B cell (primary cell): ENCODE results near the gene BIRC2. TPM values are rescaled to one million over a fixed set of nuclear protein-coding genes. Genes with fewer than 3 reads are reported as not detected.

Experiments
- ATAC-seq: fragments of 200-7000 bp; cut with Tn5 transposase; one replicate; pipeline ENCODE4 v1.10.0; 2021; ENCODE audit warnings: low read depth, mild to moderate bottlenecking, moderate number of reproducible peaks, moderate library complexity
- CTCF ChIA-PET: fragments of 350-600 bp; sonication (Branson Sonifier 250); formaldehyde crosslinking; loops from one replicate; lab custom pipeline; 2021; ENCODE audit warnings: antibody characterized with exemption, inconsistent platforms; lab: Charles Lee
- POLR2A ChIA-PET: fragments of 350-600 bp; sonication (Branson Sonifier 250); formaldehyde crosslinking; loops from one replicate; lab custom pipeline; 2021; ENCODE audit warnings: antibody characterized with exemption; lab: Charles Lee
- DNase-seq: peaks from one replicate; pipeline ENCODE4 v3.0.0; 2013
- H2AFZ ChIP-seq: 2 replicates; pipeline ENCODE4 v1.6.1; 2012; ENCODE audit warnings: mild to moderate bottlenecking, low read depth, low read length; ENCODE audit not compliant: insufficient read depth, poor library complexity, severe bottlenecking
- H3K27ac ChIP-seq, 2 donors: 1 replicate in 1 of 2; 2 replicates in 1 of 2; pipeline ENCODE4 v1.5.1; 2012 to 2013; ENCODE audit warnings: low read length in 2 of 2, mild to moderate bottlenecking in 2 of 2, moderate library complexity in 1 of 2
- H3K27me3 ChIP-seq, 4 experiments: fragments of 200-600 bp in 1 of 4; sonication (generic) in 1 of 4; replicated peaks in 1 of 4; 1 replicate in 2 of 4; 2 replicates in 2 of 4; pipeline versions ENCODE4 v1.6.1 to v1.7.0; 2013 to 2016; ENCODE audit warnings: low read length in 3 of 4, mild to moderate bottlenecking in 2 of 4, mixed read lengths in 1 of 4, moderate library complexity in 1 of 4; ENCODE audit not compliant: insufficient read depth in 4 of 4, control insufficient read depth in 3 of 4; ENCODE audit errors: control extremely low read depth in 1 of 4
- H3K36me3 ChIP-seq, 2 experiments: replicated peaks in 1 of 2; 1 replicate in 1 of 2; 2 replicates in 1 of 2; pipeline versions ENCODE4 v1.6.1 to v1.7.1; 2013; ENCODE audit warnings: low read length in 1 of 2; ENCODE audit not compliant: insufficient read depth in 2 of 2, control insufficient read depth in 1 of 2; ENCODE audit errors: control extremely low read depth in 1 of 2, extremely low read depth in 1 of 2
- H3K4me1 ChIP-seq, 2 donors: fragments of 200-600 bp in 1 of 2; sonication (generic) in 1 of 2; 1 replicate in 1 of 2; 2 replicates in 1 of 2; pipeline versions ENCODE4 v1.5.1 to v1.6.1; 2013 to 2017; ENCODE audit warnings: low read length in 2 of 2; ENCODE audit not compliant: control insufficient read depth in 2 of 2, insufficient read depth in 2 of 2
- H3K4me2 ChIP-seq: replicated peaks from 2 replicates; pipeline ENCODE3; 2012; ENCODE audit warnings: mild to moderate bottlenecking, low read depth, low read length; ENCODE audit not compliant: poor library complexity, severe bottlenecking
- H3K4me3 ChIP-seq, 5 experiments: fragments of 200-600 bp in 1 of 5; sonication (generic) in 1 of 5; 1 replicate in 3 of 5; 2 replicates in 2 of 5; pipeline versions ENCODE4 v1.5.1 to v1.7.0; 2011 to 2016; ENCODE audit warnings: low read length in 4 of 5, mild to moderate bottlenecking in 4 of 5, low read depth in 2 of 5, control low read depth in 1 of 5, moderate library complexity in 1 of 5; ENCODE audit not compliant: insufficient read depth in 1 of 5; ENCODE audit errors: control extremely low read depth in 1 of 5, extremely low read depth in 1 of 5
- H3K79me2 ChIP-seq: fragments of 200-600 bp; sonication (generic); one replicate; pipeline ENCODE4 v1.6.0; 2016; ENCODE audit warnings: low read length; ENCODE audit not compliant: control insufficient read depth, insufficient read depth
- H3K9ac ChIP-seq: fragments of 200-600 bp; sonication (generic); 2 replicates; pipeline ENCODE4 v1.6.1; 2017; ENCODE audit warnings: mild to moderate bottlenecking, low read length, moderate library complexity
- H3K9me3 ChIP-seq, 3 donors: one replicate each; pipeline versions ENCODE4 v1.6.1 to v1.7.1; 2013; ENCODE audit warnings: low read length in 2 of 3; ENCODE audit not compliant: control insufficient read depth in 2 of 3, insufficient read depth in 1 of 3; ENCODE audit errors: control extremely low read depth in 1 of 3
- H4K20me1 ChIP-seq: 2 replicates; pipeline ENCODE4 v1.6.0; 2012; ENCODE audit warnings: mild to moderate bottlenecking, low read length; ENCODE audit not compliant: insufficient read depth, control insufficient read depth, poor library complexity, severe bottlenecking
- H3K27ac Mint-ChIP-seq: one replicate; pipeline ENCODE4 v1.8.0; 2021; ENCODE audit warnings: mixed read lengths
- H3K27me3 Mint-ChIP-seq: one replicate; pipeline ENCODE4 v1.8.0; 2021; ENCODE audit warnings: mixed read lengths
- H3K4me1 Mint-ChIP-seq: one replicate; pipeline ENCODE4 v1.8.0; 2021; ENCODE audit warnings: mixed read lengths
- H3K4me3 Mint-ChIP-seq: one replicate; pipeline ENCODE4 v1.8.0; 2021; ENCODE audit warnings: mixed read lengths
- H3K9me3 Mint-ChIP-seq: one replicate; pipeline ENCODE4 v1.8.0; 2022; ENCODE audit warnings: mixed read lengths; ENCODE audit not compliant: insufficient read depth
- CTCF ChIP-seq: fragments of 200-600 bp; IDR thresholded peaks from one replicate; pipeline ENCODE4 v1.8.0; 2022; ENCODE audit warnings: antibody characterized with exemption, mild to moderate bottlenecking
- EZH2 ChIP-seq: IDR thresholded peaks from 2 replicates; pipeline ENCODE4 v1.6.1; 2012; ENCODE audit warnings: borderline replicate concordance, low read depth, mild to moderate bottlenecking, moderate library complexity, low read length; ENCODE audit not compliant: insufficient read depth, poor library complexity, severe bottlenecking
- WGBS: methylation state at CpG from one replicate; pipeline ENCODE4 v1.1.5; 2013; ENCODE audit warnings: missing lambda C conversion rate; ENCODE audit not compliant: insufficient coverage; 5-methylcytosine and 5-hydroxymethylcytosine counted together
- intact Hi-C: fragments of 100-400 bp; cut with micrococcal nuclease; formaldehyde crosslinking; loops from one replicate; pipeline ENCODE4 v1.10.0; 2022
- polyA plus RNA-seq: library from polyadenylated mRNA; depleted of rRNA; stranded (reverse); fragments of >200 nt; gene quantifications from 2 replicates; pipeline ENCODE4 v1.2.3, GENCODE V29; 2012
- total RNA-seq, 2 donors: library from RNA; stranded (reverse); fragments of 120-200 nt in 1 of 2; gene quantifications; 1 replicate in 1 of 2; 2 replicates in 1 of 2; pipeline versions ENCODE4 v1.2.3 to v1.2.4, GENCODE V29; 2013 to 2022

The BIRC2 gene
- total and polyA plus RNA-seq, 2 donors (not counting 1 experiment from before 2014, with no cell fraction given) = 20.1 to 51.0 TPM

DNA sequence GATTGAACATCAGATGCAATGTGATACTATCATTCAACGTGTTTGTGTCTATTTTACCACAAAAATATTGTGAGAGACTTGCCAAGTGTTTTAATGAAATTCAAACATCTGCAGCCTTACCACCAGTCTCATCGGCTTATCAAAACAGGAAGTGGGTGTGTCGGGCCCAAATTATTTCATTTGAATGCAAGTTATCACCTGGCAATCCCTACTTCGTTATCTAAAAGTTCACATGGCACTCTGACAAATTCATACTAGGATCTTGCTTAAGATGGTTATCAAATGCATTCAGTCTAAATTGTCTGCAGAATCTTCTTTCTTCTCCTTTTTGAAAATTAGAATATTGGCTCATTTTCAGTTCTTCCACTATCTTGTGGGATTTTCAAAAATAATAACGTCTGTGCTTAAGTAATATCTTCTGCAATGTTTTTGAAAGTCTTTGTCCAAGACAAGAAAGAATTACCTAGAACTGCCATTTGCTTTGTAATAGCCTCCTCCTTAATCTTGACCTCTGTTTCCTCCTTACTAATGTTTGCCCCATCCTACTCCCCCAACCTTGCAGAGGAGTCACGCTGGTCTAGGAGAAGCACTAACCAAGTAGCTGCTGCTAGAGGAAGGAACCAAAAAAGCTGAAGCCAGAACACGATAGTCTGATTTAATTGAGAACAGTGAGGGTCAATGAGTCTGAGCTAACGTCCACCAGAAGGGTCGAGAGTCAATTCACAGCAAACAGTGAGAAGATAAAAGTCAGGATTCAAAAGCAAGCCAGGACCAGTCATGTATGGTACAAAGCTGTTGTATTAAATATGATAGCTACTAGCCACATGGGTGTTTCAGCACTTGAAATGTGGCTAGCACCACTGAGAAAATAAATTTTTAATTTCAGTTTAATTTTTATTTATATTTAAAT lies 39.9 kb upstream of the BIRC2 start:
- Histone ChIP-seq H3K36me3 (no peaks in the 10 kb centered on the region), H3K4me3 (peak overlapping the region in 3 of 5 experiments; percentile 16 to 42 (median 27)), H3K27me3 (no peaks in the 10 kb centered on the region), H3K79me2 (peaks cover 60% of the 10 kb centered on the region), H3K9ac (peak overlapping the region; percentile 47), H3K9me3 (peaks cover 1 to 21% (median 10%) of the 10 kb centered on the region in 3 donors), H3K4me1 (peaks cover 68 to 77% of the 10 kb centered on the region in 2 donors), H4K20me1 (no peaks in the 10 kb centered on the region), H3K27ac (peak overlapping the region; percentile 82 to 92), H2AFZ (peak overlapping the region; percentile 57), H3K4me2 (peak overlapping the region; percentile 71)
- POLR2A ChIA-PET = interaction anchor here (0.6 to 2.9 kb wide), 6 partner anchors 8 to 22 kb away, joined by 3 to 29 read pairs (median 12); partner anchors contain the start of gene BIRC3
- Mint-ChIP-seq H3K4me1 (peaks cover 57% of the 10 kb centered on the region), H3K27me3 (no peaks in the 10 kb centered on the region), H3K9me3 (no peaks in the 10 kb centered on the region), H3K4me3 (peak overlapping the region; percentile 60), H3K27ac (peak overlapping the region; percentile 93)
- CTCF ChIA-PET = interaction anchor here (1.2 to 17.9 kb wide), 6 partner anchors 8 to 20 kb away, joined by 4 to 588 read pairs (median 12); partner anchors contain the start of gene BIRC3
- DNase-seq = peak; percentile 74
- intact Hi-C loops = loop anchor here (1.0 to 5.0 kb wide), 4 partner anchors 9 to 40 kb away; partner anchors contain the start of genes BIRC2 and BIRC3
- TF ChIP-seq EZH2 = no peak
- TF ChIP-seq CTCF = no peak
- peak; percentile 82 for ATAC-seq
- 36% methylated on average over 3 of the region's 9 CpGs for WGBS
